Ectodermal cell (in vitro differentiated cells): ENCODE data around the gene MYG1.
"Not testable (repeated sequence)": the region's sequence is repeated elsewhere in the genome, so short reads cannot be mapped to it uniquely, and the experiment has no call there.

Source experiments
- H3K27ac ChIP-seq: 2 replicates; pipeline ENCODE4 v1.7.0; 2013; ENCODE audit warnings: mild to moderate bottlenecking, low read depth, low read length; ENCODE audit not compliant: insufficient read depth, poor library complexity, severe bottlenecking
- H3K27me3 ChIP-seq: 2 replicates; pipeline ENCODE4 v1.7.0; 2013; ENCODE audit warnings: mild to moderate bottlenecking, low read length; ENCODE audit not compliant: insufficient read depth, control insufficient read depth, poor library complexity, severe bottlenecking
- H3K36me3 ChIP-seq: one replicate; pipeline ENCODE4 v1.7.0; 2013; ENCODE audit warnings: low read length; ENCODE audit not compliant: control insufficient read depth, insufficient read depth
- H3K4me1 ChIP-seq: one replicate; pipeline ENCODE4 v1.7.0; 2013; ENCODE audit warnings: low read length; ENCODE audit not compliant: control insufficient read depth, insufficient read depth
- H3K4me3 ChIP-seq: 2 replicates; pipeline ENCODE4 v1.7.0; 2013; ENCODE audit warnings: low read depth, low read length, control low read depth; ENCODE audit not compliant: insufficient read depth
- H3K9me3 ChIP-seq: 2 replicates; pipeline ENCODE4 v1.7.0; 2013; ENCODE audit warnings: mild to moderate bottlenecking, low read length, moderate library complexity; ENCODE audit not compliant: control insufficient read depth
- WGBS, 2 experiments: methylation state at CpG; one replicate each; pipeline ENCODE4 v1.1.7; 2013; ENCODE audit warnings: missing lambda C conversion rate in 2 of 2; 5-methylcytosine and 5-hydroxymethylcytosine counted together

MYG1 gene

DNA sequence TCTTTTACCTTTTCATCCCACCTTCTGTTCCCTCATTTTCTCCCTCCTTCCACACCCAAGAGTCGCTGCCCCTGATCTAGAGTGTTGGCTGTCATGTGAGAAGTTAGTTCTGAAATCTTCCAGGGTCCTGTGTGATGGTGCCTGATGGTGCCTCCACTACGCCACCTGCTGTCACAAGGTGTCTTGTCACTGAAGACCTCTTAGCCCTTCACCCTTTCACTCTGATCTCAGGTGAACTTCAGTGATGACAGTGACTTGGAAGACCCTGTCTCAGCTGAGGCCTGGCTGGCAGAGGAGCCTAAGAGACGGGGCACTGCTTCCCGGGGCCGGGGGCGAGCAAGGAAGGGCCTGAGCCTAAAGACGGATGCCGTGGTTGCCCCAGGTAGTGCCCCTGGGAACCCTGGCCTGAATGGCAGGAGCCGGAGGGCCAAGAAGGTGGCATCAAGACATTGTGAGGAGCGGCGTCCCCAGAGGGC lies 11.7 kb upstream of the MYG1 start:
- WGBS, 2 experiments, result 82 to 84% methylated on average over 11 of the region's 11 CpGs
- H3K36me3 ChIP-seq, result peaks cover 57% of the 10 kb centered on the region

GRCh38 chr12:53288322-53288721 lies 11.2 kb upstream of the MYG1 start:
- Histone ChIP-seq H3K36me3 (peaks cover 57% of the 10 kb centered on the region), H3K4me1 (no peaks in the 10 kb centered on the region), H3K27me3 (no peaks in the 10 kb centered on the region), H3K4me3 (no peak overlapping the region), H3K9me3 (no peaks in the 10 kb centered on the region), H3K27ac (no peak overlapping the region)
- WGBS, 2 experiments, result 85 to 86% methylated on average over 6 of the region's 6 CpGs

More for the DNA sequence above, 11.7 kb upstream of the MYG1 start:
- no peaks in the 10 kb centered on the region for H3K9me3 ChIP-seq
- no peak overlapping the region for H3K4me3 ChIP-seq
- no peaks in the 10 kb centered on the region for H3K4me1 ChIP-seq
- H3K27ac ChIP-seq, result no peak overlapping the region
- no peaks in the 10 kb centered on the region for H3K27me3 ChIP-seq

GRCh38 chr12:53289891-53290290 lies 9.6 kb upstream of the MYG1 start:
- no peaks in the 10 kb centered on the region for H3K4me1 ChIP-seq
- no peaks in the 10 kb centered on the region for H3K27me3 ChIP-seq
- H3K36me3 ChIP-seq, result peaks cover 53% of the 10 kb centered on the region
- WGBS, 2 experiments, result 93 to 94% methylated on average over 4 of the region's 4 CpGs
- H3K9me3 ChIP-seq, result no peaks in the 10 kb centered on the region
- H3K27ac ChIP-seq, result no peak overlapping the region
- H3K4me3 ChIP-seq, result no peak overlapping the region

- Histone ChIP-seq H3K4me3 (no peak overlapping the region), H3K27ac (no peak overlapping the region), H3K27me3 (no peaks in the 10 kb centered on the region), H3K4me1 (no peaks in the 10 kb centered on the region), H3K36me3 (peaks cover 49% of the 10 kb centered on the region), H3K9me3 (no peaks in the 10 kb centered on the region)
- 93 to 97% methylated on average over 7 to 8 of the region's 9 CpGs for WGBS, 2 experiments
Observed at GRCh38 chr12:53290661-53291060, 8.8 kb upstream of the MYG1 start.

GRCh38 chr12:53292426-53292825 lies 7.1 kb upstream of the MYG1 start:
- Histone ChIP-seq H3K4me1 (peaks cover 6% of the 10 kb centered on the region), H3K27me3 (no peaks in the 10 kb centered on the region), H3K4me3 (no peak overlapping the region), H3K9me3 (no peaks in the 10 kb centered on the region), H3K36me3 (peaks cover 42% of the 10 kb centered on the region), H3K27ac (no peak overlapping the region)

DNA sequence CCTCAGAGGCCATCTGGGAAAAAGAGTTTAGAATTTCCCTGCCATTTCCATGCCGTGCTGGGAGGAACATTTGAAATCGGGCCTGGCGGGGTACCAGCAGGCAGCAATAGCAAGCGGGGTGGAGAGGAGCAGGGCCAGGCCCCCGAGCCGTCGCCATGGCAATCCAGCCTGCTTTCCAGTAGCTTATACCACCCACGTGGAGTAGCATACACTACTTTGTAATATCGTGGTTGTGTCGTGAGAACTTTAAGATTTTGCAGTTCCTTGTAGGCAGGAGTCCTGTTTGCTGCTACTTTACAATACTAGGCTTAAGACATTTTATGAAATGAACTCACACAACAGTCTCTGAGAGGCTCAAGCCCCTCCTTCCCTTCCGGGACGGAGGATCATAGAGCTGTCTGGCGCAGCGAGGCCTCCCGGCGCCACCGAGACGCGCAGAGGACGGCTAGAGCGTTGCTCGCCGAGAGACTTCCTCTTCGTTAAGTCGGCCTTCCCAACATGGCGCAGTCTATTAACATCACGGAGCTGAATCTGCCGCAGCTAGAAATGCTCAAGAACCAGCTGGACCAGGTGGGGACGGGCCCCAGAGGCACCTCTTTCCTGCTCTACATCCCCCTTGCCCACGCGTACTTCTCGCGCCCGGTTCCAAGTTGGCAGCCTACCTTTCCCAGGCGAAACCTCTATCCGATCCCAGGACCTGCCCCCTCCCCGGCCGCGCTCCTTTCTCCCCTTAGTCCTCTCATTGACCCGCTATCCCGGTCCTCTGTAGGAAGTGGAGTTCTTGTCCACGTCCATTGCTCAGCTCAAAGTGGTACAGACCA lies 4.2 kb upstream of the MYG1 start, which contains the start of gene PFDN5:
Gene PFDN5 (plus strand): TSS at position 473 of the 821 bp plus-strand sequence. CDS start 26 bp downstream, at position 499.
- peak within 1 kb of the TSS; percentile 52 for H3K27ac ChIP-seq
- WGBS, 2 experiments, result 3% methylated on average over 42 of the region's 42 CpGs
- no peaks in the 10 kb centered on the region for H3K9me3 ChIP-seq
- H3K4me1 ChIP-seq, result peaks cover 12% of the 10 kb centered on the region
- no peaks in the 10 kb centered on the region for H3K27me3 ChIP-seq
- H3K36me3 ChIP-seq, result peaks cover 37% of the 10 kb centered on the region
- H3K4me3 ChIP-seq, result peak within 1 kb of the TSS; percentile 99

GRCh38 chr12:53295891-53296219 lies 3.6 kb upstream of the MYG1 start:
- H3K9me3 ChIP-seq, result no peaks in the 10 kb centered on the region
- no peaks in the 10 kb centered on the region for H3K27me3 ChIP-seq
- H3K36me3 ChIP-seq, result peaks cover 35% of the 10 kb centered on the region
- peak overlapping the region; percentile 99 for H3K4me3 ChIP-seq
- H3K4me1 ChIP-seq, result peaks cover 12% of the 10 kb centered on the region
- WGBS, 2 experiments, result 6 to 7% methylated on average over 12 of the region's 12 CpGs
- peak overlapping the region; percentile 12 for H3K27ac ChIP-seq

DNA sequence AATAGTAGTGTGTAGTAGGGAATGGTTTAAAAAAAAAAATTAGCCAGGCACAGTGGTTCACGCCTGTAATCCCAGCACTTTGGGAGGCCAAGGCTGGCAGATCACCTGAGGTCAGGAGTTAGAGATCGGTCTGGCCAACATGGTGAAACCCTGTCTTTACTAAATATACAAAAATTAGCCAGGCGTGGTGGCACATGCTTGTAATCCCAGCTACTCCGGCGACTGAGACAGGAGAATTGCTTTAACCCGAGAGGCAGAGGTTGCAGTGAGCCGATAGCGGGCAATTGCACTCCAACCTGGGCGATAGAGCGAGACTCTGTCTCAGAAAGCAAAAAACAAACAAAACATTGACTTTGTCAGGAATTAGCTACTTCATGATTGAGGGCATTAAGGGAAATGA lies 2.4 kb upstream of the MYG1 start:
- H3K27ac ChIP-seq, H3K4me3 ChIP-seq: not testable (repeated sequence)
- 93 to 95% methylated on average over 10 of the region's 10 CpGs for WGBS, 2 experiments

GRCh38 chr12:53298164-53298563 lies 1.3 kb upstream of the MYG1 start:
- H3K9me3 ChIP-seq, result no peaks in the 10 kb centered on the region
- peaks cover 12% of the 10 kb centered on the region for H3K4me1 ChIP-seq
- no peak overlapping the region for H3K27ac ChIP-seq
- H3K4me3 ChIP-seq, result no peak overlapping the region
- 98 to 100% methylated on average over 3 to 5 of the region's 5 CpGs for whole genome bisulfite sequencing, 2 experiments
- H3K36me3 ChIP-seq, result peaks cover 24% of the 10 kb centered on the region
- H3K27me3 ChIP-seq, result no peaks in the 10 kb centered on the region

More for the DNA sequence above, 2.4 kb upstream of the MYG1 start:
- Histone ChIP-seq H3K36me3 (peaks cover 29% of the 10 kb centered on the region), H3K4me1 (peaks cover 12% of the 10 kb centered on the region)
- not testable (repeated sequence) for H3K27me3 ChIP-seq, H3K9me3 ChIP-seq

GRCh38 chr12:53299101-53299453 lies 418 bp upstream of the MYG1 start:
- H3K9me3 ChIP-seq, result no peaks in the 10 kb centered on the region
- H3K36me3 ChIP-seq, result peaks cover 23% of the 10 kb centered on the region
- H3K27ac ChIP-seq, result peak overlapping the region; percentile 73
- H3K27me3 ChIP-seq, result no peaks in the 10 kb centered on the region
- 90 to 95% methylated on average over 5 of the region's 5 CpGs for WGBS, 2 experiments
- peak overlapping the region; percentile 78 for H3K4me3 ChIP-seq
- H3K4me1 ChIP-seq, result peaks cover 12% of the 10 kb centered on the region
